ENCODE data around the gene GSAP. TPM values are rescaled to one million over a fixed set of nuclear protein-coding genes. Genes with fewer than 3 reads are reported as not detected.

Gene GSAP
- total RNA-seq, 1 donor from 2014 or later = 2.1 TPM

GRCh38 chr7:77270094-77270480 lies 146.1 kb downstream of the GSAP start:
- no peak overlapping the region for H3K4me3 Mint-ChIP-seq
- no peak for DNase-seq (ENCODE audit: low read depth, low spot score)
- peaks cover 6% of the 10 kb centered on the region for H3K4me1 Mint-ChIP-seq
- TF ChIP-seq CTCF (conservative IDR thresholded peaks at IDR 0.05) = no peak
- H3K27ac Mint-ChIP-seq (ENCODE audit: unreplicated experiment) = no peak overlapping the region
- H3K27me3 Mint-ChIP-seq (ENCODE audit: low read depth) = no peaks in the 10 kb centered on the region
- no peaks in the 10 kb centered on the region for H3K36me3 Mint-ChIP-seq (ENCODE audit: low read depth)
- no peaks in the 10 kb centered on the region for H3K9me3 Mint-ChIP-seq

- H3K9me3 Mint-ChIP-seq = no peaks in the 10 kb centered on the region
- H3K4me1 Mint-ChIP-seq = peaks cover 6% of the 10 kb centered on the region
- H3K4me3 Mint-ChIP-seq = no peak overlapping the region
- DNase-seq (ENCODE audit: low read depth, low spot score) = no peak
- TF ChIP-seq CTCF (conservative IDR thresholded peaks at IDR 0.05) = no peak
- H3K36me3 Mint-ChIP-seq (ENCODE audit: low read depth) = no peaks in the 10 kb centered on the region
- peak overlapping the region; percentile 57 for H3K27ac Mint-ChIP-seq (ENCODE audit: unreplicated experiment)
- H3K27me3 Mint-ChIP-seq (ENCODE audit: low read depth) = no peaks in the 10 kb centered on the region
Observed at GRCh38 chr7:77269360-77270093, 146.6 kb downstream of the GSAP start.

GRCh38 chr7:77266291-77266794 lies 149.8 kb downstream of the GSAP start:
- H3K9me3 Mint-ChIP-seq = no peaks in the 10 kb centered on the region
- H3K4me3 Mint-ChIP-seq = no peak overlapping the region
- H3K27me3 Mint-ChIP-seq (ENCODE audit: low read depth) = no peaks in the 10 kb centered on the region
- no peak overlapping the region for H3K27ac Mint-ChIP-seq (ENCODE audit: unreplicated experiment)
- TF ChIP-seq CTCF (conservative IDR thresholded peaks at IDR 0.05) = no peak
- H3K36me3 Mint-ChIP-seq (ENCODE audit: low read depth) = no peaks in the 10 kb centered on the region
- peaks cover 6% of the 10 kb centered on the region for H3K4me1 Mint-ChIP-seq
- no peak for DNase-seq (ENCODE audit: low read depth, low spot score)

- H3K36me3 Mint-ChIP-seq (ENCODE audit: low read depth) = no peaks in the 10 kb centered on the region
- no peak overlapping the region for H3K27ac Mint-ChIP-seq (ENCODE audit: unreplicated experiment)
- no peak for DNase-seq (ENCODE audit: low read depth, low spot score)
- H3K27me3 Mint-ChIP-seq (ENCODE audit: low read depth) = no peaks in the 10 kb centered on the region
- no peaks in the 10 kb centered on the region for H3K9me3 Mint-ChIP-seq
- H3K4me1 Mint-ChIP-seq = peaks cover 6% of the 10 kb centered on the region
- no peak overlapping the region for H3K4me3 Mint-ChIP-seq
- no peak for TF ChIP-seq CTCF (conservative IDR thresholded peaks at IDR 0.05)
Observed at GRCh38 chr7:77265666-77266065, 150.5 kb downstream of the GSAP start.

- no peak for TF ChIP-seq CTCF (conservative IDR thresholded peaks at IDR 0.05)
- no peaks in the 10 kb centered on the region for H3K9me3 Mint-ChIP-seq
- no peaks in the 10 kb centered on the region for H3K4me1 Mint-ChIP-seq
- no peak for DNase-seq (ENCODE audit: low read depth, low spot score)
- no peaks in the 10 kb centered on the region for H3K36me3 Mint-ChIP-seq (ENCODE audit: low read depth)
- H3K4me3 Mint-ChIP-seq = no peak overlapping the region
- H3K27me3 Mint-ChIP-seq (ENCODE audit: low read depth) = no peaks in the 10 kb centered on the region
- no peak overlapping the region for H3K27ac Mint-ChIP-seq (ENCODE audit: unreplicated experiment)
Observed at GRCh38 chr7:77262316-77262715, 153.8 kb downstream of the GSAP start.

Other genes starting within 250 kb of the GSAP start
- not detected in 2 replicates for gene FGL2, start 216.5 kb downstream of the GSAP start, total RNA-seq
- 88.2 and 91.1 TPM in 2 replicates for gene PTPN12, start 120.9 kb upstream of the GSAP start, total RNA-seq

Data from neural crest cell (in vitro differentiated cells).